HG03064 (cell line): ENCODE measurements around the gene CENPH.
A peak's percentile ranks its signal among the peaks of the same experiment; 100 is the strongest.
"Not testable (repeated sequence)": the region's sequence is repeated elsewhere in the genome, so short reads cannot be mapped to it uniquely, and the experiment has no call there.

ENCODE experiments used
- ATAC-seq: cut with Tn5 transposase; IDR thresholded peaks from one replicate; pipeline ENCODE4 v1.9.1; 2021; ENCODE audit warnings: low read depth; ENCODE audit not compliant: unreplicated experiment

Gene CENPH

DNA sequence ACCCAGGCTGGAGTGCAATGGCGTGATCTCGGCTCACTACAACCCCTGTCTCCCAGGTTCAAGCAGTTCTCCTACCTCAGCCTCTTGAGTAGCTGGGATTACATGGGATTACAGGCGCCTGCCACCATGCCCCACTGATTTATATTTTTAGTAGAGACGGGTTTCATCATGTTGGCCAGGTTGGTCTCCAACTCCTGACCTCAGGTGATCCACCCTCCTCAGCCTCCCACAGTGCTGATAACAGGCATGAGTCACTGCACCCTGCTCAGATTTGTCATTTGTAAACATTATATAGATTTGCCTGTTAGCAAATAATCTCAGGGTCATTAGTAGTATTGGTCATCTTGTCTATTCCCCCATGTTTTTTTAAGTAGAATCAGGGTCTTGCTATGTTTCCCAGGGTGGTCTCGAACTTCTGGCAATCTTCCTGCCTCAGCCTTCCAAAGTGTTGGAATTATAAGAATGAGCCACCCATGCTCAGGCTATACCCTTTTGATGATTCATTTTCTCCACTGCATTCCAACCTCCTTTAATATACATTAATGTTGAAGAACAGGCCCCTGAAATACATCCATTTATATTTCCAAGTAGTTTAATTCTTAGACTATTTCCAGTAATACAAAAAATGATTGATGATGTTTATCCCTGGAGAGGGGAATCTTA, 17.3 kb downstream of the CENPH start:
- ATAC-seq = no peak

DNA sequence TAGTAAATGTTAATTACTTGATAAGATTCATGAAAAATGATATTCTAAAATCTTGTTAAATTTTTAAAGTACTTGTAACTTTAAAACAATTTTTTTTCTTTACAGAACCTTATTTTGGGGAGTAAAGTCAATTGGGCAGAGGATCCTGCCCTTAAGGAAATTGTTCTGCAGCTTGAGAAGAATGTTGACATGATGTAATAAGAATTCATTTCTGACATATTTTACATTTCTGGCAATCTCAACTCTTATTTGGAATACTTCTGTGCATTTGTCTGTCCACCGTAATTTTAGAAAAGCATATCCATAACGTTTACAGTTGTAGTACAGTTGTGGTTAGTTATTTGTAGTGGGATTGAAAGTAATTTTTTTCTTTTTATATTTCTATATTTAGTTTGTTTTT, 20.2 kb downstream of the CENPH start:
- ATAC-seq = no peak

DNA sequence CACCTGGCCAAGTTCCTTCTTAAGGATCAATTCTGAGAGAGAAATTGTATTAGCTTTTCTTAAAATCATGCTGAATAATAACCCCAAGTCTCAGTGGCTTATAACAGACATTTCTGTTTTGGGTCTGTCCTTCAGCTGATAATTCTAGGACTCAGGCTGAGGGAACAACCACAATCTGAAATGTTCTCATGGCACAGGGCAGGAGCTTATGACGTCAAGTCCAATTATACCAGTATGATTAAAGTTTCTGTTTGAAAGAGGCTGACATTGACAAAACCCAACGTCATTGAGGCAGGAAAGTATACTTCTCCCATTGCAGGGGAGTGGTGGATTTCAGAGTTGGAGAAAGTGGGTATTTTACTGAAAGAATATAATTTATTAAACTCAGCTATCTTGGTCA, 21.8 kb downstream of the CENPH start:
- ATAC-seq = no peak

DNA sequence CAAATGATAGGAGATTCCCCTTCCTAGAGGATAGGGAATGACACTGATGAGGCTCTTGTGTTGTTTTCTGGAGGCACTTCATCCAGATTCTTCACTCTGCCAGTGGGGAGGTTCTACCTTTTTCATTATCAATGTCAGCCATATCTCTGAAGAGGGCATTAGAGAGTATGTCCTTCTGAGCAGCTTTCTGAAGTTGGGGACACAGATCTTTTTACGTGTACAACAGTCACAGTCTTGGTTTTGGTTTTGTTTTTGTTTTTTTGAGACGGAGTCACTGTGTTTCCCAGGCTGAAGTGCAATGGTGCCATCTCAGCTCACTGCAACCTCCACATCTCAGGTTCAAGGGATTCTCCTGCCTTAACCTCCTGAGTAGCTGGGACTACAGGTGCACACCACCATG, 22.6 kb downstream of the CENPH start:
- ATAC-seq = no peak

DNA sequence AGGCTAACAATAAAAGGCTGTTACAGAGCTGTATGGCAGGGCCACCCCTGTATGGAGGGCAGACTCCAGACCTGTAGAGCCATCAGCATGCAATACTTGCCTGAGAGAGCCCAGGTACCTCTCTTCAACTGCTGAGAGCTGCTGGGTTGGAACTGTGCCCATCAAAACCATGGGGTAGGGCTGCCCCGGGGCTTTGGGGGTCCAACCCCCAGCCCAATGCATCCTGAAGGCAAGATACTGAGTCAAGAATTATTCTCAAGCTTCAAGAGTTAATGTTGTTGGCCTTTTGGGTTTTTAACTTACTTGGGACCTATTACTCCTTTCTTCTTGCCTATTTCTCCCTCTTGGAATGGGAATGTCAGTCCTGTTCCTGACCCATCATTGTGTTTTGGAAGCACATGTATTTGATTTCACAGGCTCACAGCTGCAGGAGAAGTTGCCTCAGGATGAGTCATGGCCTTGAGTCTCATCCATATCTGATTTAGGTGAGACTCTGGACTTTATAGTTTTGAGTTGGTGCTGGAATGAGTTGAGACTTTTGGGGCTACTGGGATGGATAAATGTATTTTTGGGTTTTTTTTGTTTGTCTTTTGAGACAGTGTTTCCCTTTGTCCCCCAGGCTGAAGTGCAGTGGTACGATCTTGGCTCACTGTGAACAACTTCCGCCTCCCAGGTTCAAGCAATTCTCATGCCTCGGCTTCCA, 24.3 kb downstream of the CENPH start:
- ATAC-seq = no peak

DNA sequence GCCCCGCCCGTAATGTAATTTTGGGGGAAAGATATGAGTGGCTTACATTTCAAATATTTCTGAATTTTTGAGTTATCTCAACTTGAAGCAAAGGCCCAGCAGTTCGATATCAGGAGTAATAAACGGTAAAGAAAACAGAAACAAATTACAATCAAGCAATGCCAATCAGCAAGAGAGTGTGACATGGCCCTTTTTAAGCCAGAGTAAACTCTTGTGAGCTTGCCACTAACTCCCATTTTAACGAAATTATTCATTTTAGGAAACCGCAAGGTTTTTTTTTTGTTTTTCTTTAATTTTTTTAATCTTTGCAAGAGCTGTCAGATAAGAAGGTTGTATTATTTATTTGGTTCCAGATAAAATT, 27.7 kb downstream of the CENPH start:
- ATAC-seq = no peak

DNA sequence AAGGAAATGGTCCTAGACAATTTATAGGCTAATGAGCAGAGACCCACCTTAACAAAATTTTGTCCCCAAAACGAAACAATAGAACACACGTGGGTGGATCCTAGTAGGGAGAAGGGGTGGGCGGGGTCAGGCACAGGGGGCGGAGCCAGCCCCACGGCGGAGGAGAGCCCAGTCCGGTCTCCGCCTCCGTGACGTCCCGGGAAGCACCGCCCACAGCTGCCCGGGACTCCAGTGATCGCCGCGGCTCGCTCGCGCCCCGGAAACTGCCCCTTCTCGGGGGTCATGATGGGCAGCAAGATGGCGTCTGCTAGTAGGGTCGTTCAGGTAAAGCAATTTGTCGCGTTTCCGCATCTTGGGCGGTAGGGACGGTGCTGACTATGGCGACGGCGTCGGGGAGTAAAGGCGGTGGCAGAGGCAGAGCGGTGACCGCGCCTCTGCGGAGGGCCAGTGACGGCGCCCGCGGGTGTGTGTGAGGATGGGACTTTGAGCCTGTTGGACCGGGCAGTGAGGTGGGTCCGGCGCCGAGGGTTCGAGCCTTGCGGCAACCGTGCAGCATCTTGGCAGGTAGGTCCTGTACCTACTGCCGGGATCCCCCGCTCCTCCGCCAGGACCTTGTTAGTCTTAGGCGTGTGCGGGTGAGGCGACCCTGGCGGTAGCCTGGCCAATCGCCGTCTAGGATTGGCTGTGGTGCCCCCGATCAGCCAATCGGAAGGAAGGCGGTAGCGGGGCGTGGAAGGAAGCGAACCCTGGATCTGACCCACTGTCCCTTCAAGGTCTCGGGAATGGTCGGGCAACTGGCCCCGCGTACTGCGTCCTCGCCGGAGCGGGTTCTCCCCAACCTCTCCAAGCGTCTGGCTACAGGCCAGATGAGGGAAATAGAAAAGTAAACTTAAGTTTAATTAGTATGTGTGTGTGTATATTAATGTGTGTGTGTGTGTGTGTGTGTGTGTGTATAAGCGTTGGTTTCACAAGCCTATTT, 28.5 kb downstream of the CENPH start:
- peak; percentile 93 for ATAC-seq

DNA sequence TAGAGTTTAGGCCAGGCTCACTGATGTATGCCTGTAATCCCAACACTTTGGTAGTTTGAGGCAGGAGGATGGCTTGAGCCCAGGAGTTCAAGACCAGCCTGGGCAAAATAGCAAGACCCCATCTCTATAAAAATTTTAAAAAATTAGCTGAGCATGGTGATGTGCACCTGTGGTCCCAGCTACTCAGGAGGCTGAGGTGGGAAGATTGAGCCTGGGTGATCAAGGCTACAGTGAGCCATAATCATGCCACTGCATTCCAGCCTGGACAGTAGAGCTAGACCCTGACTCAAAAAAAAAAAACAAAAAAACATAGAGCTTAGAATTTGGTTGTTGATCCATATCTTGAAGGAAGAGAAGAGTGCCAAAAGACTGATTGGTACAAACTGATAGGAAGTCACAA, 30.6 kb downstream of the CENPH start:
- ATAC-seq = no peak

DNA sequence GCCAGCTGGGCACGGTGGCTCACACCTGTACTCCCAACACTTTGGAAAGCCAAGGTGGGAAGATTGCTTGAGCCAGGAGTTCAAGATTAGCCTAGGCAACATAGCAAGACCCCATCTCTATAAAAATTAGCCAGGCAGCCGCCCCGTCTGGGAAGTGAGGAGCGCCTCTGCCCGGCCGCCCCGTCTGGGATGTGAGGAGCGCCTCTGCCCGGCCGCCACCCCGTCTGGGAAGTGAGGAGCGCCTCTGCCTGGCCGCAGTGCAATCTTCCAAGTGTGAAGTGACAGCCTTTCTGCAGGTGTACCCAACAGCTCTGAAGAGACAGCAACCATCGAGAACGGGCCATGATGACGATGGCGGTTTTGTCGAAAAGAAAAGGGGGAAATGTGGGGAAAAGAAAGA, 31.0 kb downstream of the CENPH start:
- ATAC-seq = not testable (repeated sequence)

DNA sequence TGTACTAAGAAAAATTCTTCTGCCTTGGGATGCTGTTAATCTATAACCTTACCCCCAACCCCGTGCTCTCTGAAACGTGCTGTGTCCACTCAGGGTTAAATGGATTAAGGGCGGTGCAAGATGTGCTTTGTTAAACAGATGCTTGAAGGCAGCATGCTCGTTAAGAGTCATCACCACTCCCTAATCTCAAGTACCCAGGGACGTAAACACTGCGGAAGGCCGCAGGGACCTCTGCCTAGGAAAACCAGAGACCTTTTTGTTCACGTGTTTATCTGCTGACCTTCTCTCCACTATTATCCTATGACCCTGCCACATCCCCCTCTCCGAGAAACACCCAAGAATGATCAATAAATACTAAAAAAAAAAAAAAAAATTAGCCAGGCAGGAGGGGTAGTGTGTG, 31.4 kb downstream of the CENPH start:
- not testable (repeated sequence) for ATAC-seq

DNA sequence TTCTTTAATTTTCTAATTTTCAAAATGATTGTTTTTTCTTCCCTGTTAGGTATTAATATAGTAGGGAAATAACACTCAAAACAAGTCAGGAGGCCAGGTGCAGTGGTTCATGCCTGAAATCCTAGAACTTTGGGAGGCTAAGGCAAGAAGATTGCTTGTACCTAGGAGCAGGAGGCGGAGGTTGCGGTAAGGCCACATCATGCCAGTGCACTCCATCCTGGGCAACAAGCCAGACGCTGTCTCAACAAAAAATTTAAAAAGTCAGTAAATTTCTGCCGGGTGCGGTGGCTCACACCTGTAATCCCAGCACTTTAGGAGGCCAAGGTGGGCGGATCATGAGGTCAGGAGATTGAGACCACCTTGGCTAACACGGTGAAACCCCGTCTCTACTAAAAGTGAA, 35.1 kb downstream of the CENPH start:
- ATAC-seq = no peak

DNA sequence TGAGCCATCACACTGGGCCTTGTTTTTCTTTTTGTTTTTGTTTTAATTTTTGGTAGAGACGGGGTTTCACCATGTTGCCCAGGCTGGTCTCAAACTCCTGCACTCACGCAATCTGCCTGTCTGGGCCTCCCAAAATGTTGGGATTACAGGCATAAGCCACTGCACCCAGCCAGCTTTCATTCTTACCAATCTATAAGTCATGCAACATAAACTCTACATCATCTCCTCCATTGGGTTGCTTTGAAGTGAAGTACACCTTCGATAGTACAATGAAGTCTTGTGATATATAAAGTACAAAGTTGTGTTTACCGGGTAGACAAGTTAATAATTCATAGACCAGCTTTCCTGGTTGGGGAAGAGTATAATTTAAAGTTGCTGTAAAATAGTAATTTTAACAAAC, 36.5 kb downstream of the CENPH start:
- ATAC-seq = no peak

DNA sequence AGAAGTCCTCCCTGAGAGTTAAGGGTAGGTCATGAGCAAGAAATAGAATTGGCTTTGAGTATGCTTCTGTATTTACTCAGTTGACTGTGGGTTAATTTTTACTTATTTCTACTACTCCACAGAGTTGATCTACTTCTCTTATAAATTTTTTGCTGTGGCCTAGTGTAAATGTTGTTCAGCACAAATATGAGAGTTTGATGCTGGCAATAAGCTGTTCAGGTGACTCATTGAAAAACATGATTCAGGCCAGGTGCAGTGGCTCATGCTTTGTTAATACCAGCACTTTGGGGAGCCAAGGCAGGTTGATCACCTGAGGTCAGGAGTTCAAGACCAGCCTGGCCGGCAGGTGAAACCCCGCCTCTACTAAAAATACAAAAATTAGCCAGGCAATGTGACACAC, 40.8 kb downstream of the CENPH start:
- no peak for ATAC-seq

DNA sequence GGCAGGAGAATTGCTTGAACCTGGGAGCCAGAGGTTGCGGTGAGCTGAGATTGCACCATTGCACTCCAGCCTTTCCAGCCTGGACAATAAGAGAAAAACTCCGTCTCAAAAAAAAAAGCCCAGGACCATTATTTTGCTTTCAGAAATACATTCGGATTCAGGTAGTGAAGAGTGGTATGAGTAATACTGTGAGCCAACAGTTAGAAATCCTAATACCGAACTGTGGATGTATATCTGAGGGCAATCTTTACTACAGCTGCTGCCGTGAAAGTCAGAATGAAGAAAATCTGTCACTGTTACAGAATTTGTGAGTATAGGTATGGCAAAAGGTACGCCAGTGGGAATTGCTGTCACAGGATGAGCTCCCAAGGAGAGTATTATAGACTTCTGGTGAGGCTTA, 41.9 kb downstream of the CENPH start:
- no peak for ATAC-seq

DNA sequence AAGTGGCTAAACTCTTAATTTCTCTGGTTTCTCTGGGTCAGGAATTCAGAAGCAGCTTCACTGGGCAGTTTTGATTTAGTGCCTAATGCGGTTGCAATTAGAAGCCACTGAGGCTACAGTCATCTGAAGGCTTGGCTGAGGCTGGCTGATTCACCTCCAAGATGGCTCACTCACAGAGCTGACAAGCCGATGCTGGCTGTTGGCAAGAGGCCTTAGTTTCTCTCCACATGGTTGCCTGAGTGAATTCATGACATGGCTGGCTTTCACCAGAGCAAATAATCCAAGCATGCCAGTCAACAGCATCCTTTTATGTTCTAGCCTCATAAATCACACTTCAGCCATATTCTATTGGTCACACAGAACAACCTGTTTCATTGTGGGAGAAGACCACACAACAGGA, 42.5 kb downstream of the CENPH start:
- no peak for ATAC-seq

DNA sequence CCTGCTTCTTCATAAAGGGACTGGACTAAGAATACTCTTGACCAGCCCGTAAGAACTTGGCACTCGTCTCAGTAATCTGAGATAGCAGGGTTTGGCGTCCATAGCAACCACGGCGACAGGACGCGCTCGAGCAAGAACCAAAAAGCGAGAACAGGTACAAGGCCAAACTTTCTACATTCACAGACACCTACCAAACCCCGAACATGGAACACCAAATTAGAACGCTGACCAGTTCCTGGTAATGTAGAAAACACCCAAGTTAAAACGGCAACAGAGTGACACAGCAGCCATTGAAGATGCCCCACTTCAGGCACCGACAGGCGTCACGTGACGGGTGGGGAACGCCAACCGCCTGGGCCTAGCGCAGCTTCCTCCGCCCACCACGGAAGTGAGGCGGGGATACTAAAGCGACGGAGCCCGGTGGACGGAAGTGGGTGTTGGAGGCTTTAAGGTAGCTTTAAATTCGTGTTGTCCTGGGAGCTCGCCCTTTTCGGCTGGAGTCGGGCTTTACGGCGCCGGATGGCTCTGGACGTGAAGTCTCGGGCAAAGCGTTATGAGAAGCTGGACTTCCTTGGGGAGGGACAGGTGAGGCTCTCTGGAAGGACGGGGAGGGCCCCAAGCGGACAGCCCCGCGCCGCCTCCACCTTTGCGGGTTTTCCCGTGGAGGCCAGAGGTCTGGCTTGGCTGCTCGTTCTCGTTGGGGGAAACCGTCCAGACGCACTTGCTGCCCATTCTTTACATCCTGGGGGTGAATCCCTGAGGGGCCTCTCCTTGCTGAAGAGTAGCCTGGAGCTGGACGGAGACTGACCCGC, 45.3 kb downstream of the CENPH start, which contains the start of gene CDK7:
TSS of gene CDK7 (plus strand) at position 430 of the 812 bp plus-strand sequence. CDS start at position 520, 90 bp downstream.
- peak; percentile 95 for ATAC-seq

DNA sequence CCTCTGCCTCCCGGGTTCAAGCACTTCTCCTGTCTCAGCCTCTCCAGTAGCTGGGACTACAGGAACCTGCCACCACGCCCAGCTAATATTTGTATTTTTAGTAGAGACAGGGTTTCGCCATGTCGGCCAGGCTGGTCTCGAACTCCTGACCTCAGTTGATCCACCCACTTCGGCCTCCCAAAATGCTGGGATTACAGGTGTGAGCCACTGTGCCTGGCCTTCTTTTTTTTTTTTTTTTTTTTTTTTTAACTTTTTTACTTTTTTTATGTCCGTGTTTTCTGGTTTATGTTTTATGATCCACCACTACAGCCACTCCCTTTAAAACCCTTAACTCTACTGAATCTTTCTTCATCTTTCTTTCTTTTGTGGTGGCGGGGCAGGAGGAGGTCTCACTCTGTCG, 47.4 kb downstream of the CENPH start:
- ATAC-seq = not testable (repeated sequence)

DNA sequence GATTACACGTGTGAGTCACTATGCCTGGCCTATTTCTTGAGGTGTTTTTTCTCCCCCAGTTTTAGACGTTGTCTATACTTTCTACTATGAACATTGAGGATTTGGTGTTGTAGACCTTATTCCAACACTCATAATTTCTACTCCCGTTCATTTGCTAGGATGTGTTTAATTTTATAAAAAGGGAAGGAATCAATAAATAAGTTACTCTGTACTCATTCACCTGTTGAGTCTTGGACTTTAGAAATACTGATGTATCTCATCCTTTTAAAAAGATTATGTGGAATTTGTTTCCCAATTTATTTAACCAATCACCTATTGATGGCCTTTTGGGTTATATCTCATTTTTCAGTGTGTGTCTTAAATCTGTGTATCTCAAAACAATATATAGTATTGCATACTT, 48.5 kb downstream of the CENPH start:
- ATAC-seq = no peak

DNA sequence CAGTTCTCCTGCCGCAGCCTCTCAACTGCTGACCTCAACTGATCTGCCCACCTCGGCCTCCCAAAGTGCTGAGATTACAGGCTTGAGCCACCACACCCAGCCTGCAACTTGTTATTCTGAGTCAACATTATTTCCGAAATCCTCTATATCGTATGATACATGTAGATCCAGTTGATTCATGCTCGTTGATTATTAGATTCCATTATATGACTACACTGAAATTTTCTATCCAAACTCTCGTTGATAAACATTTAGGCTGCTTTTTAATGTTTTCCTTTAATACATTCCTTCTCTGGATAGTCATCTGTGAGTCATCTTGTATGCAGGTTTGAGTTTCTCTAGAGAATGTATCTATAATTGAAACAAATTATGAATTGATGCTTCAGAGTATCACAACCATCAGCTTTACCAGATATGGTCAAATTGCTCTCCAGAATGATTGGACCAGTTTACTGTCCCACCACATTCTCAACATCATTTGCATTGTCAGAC, 49.4 kb downstream of the CENPH start:
- no peak for ATAC-seq

DNA sequence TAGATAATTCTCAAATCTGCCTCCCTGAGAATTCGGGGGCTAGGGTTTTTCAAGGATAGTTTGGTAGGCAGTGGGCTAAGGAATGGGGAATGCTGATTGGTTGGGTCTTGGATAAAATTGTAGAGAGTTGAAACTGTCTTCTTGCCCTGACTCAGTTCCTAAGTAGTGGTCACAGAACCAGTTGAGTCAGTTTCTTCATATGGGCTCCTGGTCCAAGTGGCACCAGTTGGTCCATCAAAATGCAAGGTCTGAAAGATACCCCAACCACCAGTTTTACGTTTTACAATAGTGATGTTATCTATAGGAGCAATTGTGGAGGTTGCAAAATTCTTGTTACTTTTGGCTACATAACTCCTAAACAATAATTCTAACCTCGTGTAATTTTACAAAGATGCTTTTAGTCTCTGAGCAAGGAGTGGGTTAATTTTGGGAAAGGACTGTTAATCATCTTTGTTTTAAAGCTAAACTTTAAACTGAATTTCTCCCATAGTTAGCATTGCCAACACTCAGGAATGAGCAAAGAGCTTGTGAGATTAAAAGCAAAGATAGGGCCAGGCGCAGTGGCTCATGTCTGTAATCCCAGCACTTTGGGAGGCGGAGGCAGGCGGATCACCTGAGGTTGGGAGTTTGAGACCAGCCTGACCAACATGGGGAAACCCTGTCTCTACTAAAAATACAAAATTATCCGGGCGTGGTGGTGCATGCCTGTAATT, 53.0 kb downstream of the CENPH start:
- no peak for ATAC-seq
